Endodermal cell (in vitro differentiated cells): ENCODE data around the gene MBNL2. TPM values are rescaled to one million over a fixed set of nuclear protein-coding genes. Genes with fewer than 3 reads are reported as not detected.

ENCODE experiments used
- DNase-seq: peaks from one replicate; pipeline ENCODE4 v3.0.0-alpha.2; 2017
- H3K27ac ChIP-seq: 2 replicates; pipeline ENCODE4 v1.5.1; 2013; ENCODE audit warnings: mild to moderate bottlenecking, low read depth, low read length, moderate library complexity
- H3K27me3 ChIP-seq: 2 replicates; pipeline ENCODE4 v1.6.1; 2013; ENCODE audit warnings: mild to moderate bottlenecking, low read length, moderate library complexity; ENCODE audit not compliant: insufficient read depth, control insufficient read depth, poor library complexity, severe bottlenecking
- H3K36me3 ChIP-seq: 2 replicates; pipeline ENCODE4 v1.7.0; 2013; ENCODE audit warnings: mild to moderate bottlenecking, low read length, moderate library complexity; ENCODE audit not compliant: control insufficient read depth, insufficient read depth
- H3K4me1 ChIP-seq: one replicate; pipeline ENCODE4 v1.7.0; 2013; ENCODE audit warnings: low read length; ENCODE audit not compliant: control insufficient read depth, insufficient read depth
- H3K4me3 ChIP-seq: 2 replicates; pipeline ENCODE4 v1.5.1; 2013; ENCODE audit warnings: mild to moderate bottlenecking, low read length, moderate library complexity
- H3K9ac ChIP-seq: 2 replicates; pipeline ENCODE4 v1.6.1; 2013; ENCODE audit warnings: mild to moderate bottlenecking, low read length, moderate library complexity; ENCODE audit not compliant: poor library complexity, severe bottlenecking; ENCODE audit errors: extremely low read depth
- H3K9me3 ChIP-seq: 2 replicates; pipeline ENCODE4 v1.6.1; 2013; ENCODE audit warnings: mild to moderate bottlenecking, low read length, moderate library complexity; ENCODE audit not compliant: control insufficient read depth
- H3K27ac Mint-ChIP-seq: 2 replicates; pipeline ENCODE4 v1.8.0; 2020; ENCODE audit warnings: mixed read lengths
- H3K27me3 Mint-ChIP-seq: 2 replicates; pipeline ENCODE4 v1.8.0; 2021; ENCODE audit warnings: mild to moderate bottlenecking, mixed read lengths; ENCODE audit not compliant: insufficient read depth
- H3K36me3 Mint-ChIP-seq: 2 replicates; pipeline ENCODE4 v1.8.0; 2020; ENCODE audit warnings: low read depth, mixed read lengths
- H3K4me1 Mint-ChIP-seq: 2 replicates; pipeline ENCODE4 v1.8.0; 2020; ENCODE audit warnings: mixed read lengths
- H3K4me3 Mint-ChIP-seq: 2 replicates; pipeline ENCODE4 v1.8.0; 2020; ENCODE audit warnings: mild to moderate bottlenecking, moderate library complexity, mixed read lengths
- H3K9me3 Mint-ChIP-seq: 2 replicates; pipeline ENCODE4 v1.8.0; 2020; ENCODE audit warnings: mild to moderate bottlenecking, mixed read lengths
- WGBS, 2 experiments: methylation state at CpG; one replicate each; pipeline versions ENCODE4 v1.1.5 to v1.1.7; 2013; ENCODE audit warnings: missing lambda C conversion rate in 2 of 2, mixed read lengths in 1 of 2; ENCODE audit not compliant: insufficient coverage in 1 of 2, insufficient read length in 1 of 2; 5-methylcytosine and 5-hydroxymethylcytosine counted together
- total RNA-seq, 2 donors: library from RNA; stranded (reverse); fragmentation: NEBNext Ultra II Directional in 1 of 2; extraction: Animal tissue kit (Norgen Biotek cat#: 25700) in 1 of 2; gene quantifications; 2 replicates in 1 of 2; 3 replicates in 1 of 2; pipeline ENCODE4 v1.2.1, GENCODE V29; 2021
- TF ChIP-seq, protein P1 (sequence below): fragments of 200-600 bp; sonication (generic); conservative IDR thresholded peaks from 2 replicates; pipeline ENCODE4 v1.5.0; 2021; ENCODE audit warnings: antibody characterized with exemption, mild to moderate bottlenecking

The MBNL2 gene
- total RNA-seq, 2 donors from 2014 or later, result 1.7 to 3.3 TPM

DNA sequence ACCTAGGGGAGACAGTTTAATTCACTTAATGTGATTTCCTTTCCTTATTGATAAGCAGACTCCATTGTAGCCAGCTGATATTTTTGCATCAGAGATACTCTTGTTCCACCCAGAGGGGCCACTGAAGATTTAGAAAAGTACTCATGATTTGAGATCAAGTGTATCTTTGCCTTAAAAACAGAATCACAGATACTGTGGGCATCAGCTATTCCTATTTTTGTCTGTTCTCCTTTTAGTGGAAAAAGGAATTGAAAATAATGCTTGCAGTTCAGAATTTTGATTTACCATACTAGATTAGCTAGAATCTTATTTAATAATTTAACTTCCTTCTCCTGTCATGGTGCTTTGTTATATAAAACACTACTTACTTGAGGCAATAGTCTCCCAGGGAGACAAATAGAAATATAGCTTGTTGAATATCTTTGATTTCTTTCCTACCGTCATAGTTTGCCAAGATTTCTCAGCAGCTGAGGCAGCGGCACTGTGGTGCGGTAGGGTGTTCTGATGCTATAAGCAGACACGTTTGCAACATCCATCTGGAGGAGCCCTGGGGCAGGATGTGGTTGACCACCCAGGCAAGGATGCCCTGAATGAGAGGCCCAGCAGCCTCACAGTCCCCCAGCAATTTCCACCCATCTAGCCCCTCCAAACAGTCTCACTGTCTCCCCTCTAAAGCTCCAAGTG is 164.8 kb downstream of the MBNL2 start:
- H3K27ac Mint-ChIP-seq, result no peak overlapping the region
- TF ChIP-seq, protein P1, sequence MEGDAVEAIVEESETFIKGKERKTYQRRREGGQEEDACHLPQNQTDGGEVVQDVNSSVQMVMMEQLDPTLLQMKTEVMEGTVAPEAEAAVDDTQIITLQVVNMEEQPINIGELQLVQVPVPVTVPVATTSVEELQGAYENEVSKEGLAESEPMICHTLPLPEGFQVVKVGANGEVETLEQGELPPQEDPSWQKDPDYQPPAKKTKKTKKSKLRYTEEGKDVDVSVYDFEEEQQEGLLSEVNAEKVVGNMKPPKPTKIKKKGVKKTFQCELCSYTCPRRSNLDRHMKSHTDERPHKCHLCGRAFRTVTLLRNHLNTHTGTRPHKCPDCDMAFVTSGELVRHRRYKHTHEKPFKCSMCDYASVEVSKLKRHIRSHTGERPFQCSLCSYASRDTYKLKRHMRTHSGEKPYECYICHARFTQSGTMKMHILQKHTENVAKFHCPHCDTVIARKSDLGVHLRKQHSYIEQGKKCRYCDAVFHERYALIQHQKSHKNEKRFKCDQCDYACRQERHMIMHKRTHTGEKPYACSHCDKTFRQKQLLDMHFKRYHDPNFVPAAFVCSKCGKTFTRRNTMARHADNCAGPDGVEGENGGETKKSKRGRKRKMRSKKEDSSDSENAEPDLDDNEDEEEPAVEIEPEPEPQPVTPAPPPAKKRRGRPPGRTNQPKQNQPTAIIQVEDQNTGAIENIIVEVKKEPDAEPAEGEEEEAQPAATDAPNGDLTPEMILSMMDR, result no peak
- H3K4me3 Mint-ChIP-seq, result no peak overlapping the region

DNA sequence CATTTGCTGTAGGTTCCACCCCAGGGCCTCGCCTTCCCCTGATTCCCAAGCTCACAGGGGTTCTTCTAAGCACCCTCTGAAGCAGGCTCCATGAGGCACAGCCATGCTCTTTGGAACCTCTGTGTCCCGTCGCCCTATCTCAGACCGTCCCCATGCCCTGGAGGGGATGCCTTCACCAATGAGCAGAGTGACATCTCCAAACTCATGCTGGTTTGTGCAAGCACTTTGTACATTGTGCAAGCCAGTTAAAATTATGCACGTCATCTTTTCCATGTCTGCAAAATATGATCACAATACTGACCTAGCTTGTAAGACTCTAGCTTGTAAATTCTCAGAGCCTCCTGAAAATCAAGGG is 165.3 kb downstream of the MBNL2 start:
- no peak overlapping the region for H3K27ac ChIP-seq
- no peak for DNase-seq
- H3K36me3 Mint-ChIP-seq, result no peaks in the 10 kb centered on the region
- no peak overlapping the region for H3K4me3 ChIP-seq
- no peaks in the 10 kb centered on the region for H3K36me3 ChIP-seq
- no peaks in the 10 kb centered on the region for H3K4me1 ChIP-seq
- no peaks in the 10 kb centered on the region for H3K27me3 ChIP-seq
- WGBS, 2 experiments, result 92 to 96% methylated on average over 4 to 5 of the region's 5 CpGs
- no peak overlapping the region for H3K4me3 Mint-ChIP-seq
- H3K9ac ChIP-seq, result no peak overlapping the region
- TF ChIP-seq, protein P1, result no peak
- no peaks in the 10 kb centered on the region for H3K4me1 Mint-ChIP-seq
- H3K9me3 ChIP-seq, result no peaks in the 10 kb centered on the region
- H3K27ac Mint-ChIP-seq, result no peak overlapping the region
- H3K9me3 Mint-ChIP-seq, result no peaks in the 10 kb centered on the region
- no peaks in the 10 kb centered on the region for H3K27me3 Mint-ChIP-seq

More for the DNA sequence above, 164.8 kb downstream of the MBNL2 start:
- no peak for DNase-seq
- H3K4me3 ChIP-seq, result no peak overlapping the region
- no peak overlapping the region for H3K9ac ChIP-seq
- no peaks in the 10 kb centered on the region for H3K27me3 ChIP-seq
- no peaks in the 10 kb centered on the region for H3K27me3 Mint-ChIP-seq
- no peaks in the 10 kb centered on the region for H3K4me1 ChIP-seq
- H3K4me1 Mint-ChIP-seq, result no peaks in the 10 kb centered on the region
- 98% methylated on average over 4 of the region's 4 CpGs; no CpG with 5 or more reads in 1 of the 2 experiments for WGBS, 2 experiments
- no peaks in the 10 kb centered on the region for H3K36me3 ChIP-seq
- no peaks in the 10 kb centered on the region for H3K36me3 Mint-ChIP-seq
- no peaks in the 10 kb centered on the region for H3K9me3 Mint-ChIP-seq
- H3K9me3 ChIP-seq, result no peaks in the 10 kb centered on the region
- no peak overlapping the region for H3K27ac ChIP-seq

- Histone ChIP-seq H3K9ac (no peak overlapping the region), H3K4me3 (no peak overlapping the region), H3K27ac (no peak overlapping the region), H3K36me3 (no peaks in the 10 kb centered on the region), H3K4me1 (no peaks in the 10 kb centered on the region), H3K27me3 (no peaks in the 10 kb centered on the region), H3K9me3 (no peaks in the 10 kb centered on the region)
- TF ChIP-seq, protein P1, result no peak
- no peaks in the 10 kb centered on the region for H3K36me3 Mint-ChIP-seq
- H3K4me3 Mint-ChIP-seq, result no peak overlapping the region
- H3K27me3 Mint-ChIP-seq, result no peaks in the 10 kb centered on the region
- H3K27ac Mint-ChIP-seq, result no peak overlapping the region
- H3K4me1 Mint-ChIP-seq, result no peaks in the 10 kb centered on the region
- WGBS, 2 experiments, result 89% methylated on average over 1 of the region's 1 CpG
- DNase-seq, result no peak
- H3K9me3 Mint-ChIP-seq, result no peaks in the 10 kb centered on the region
Measured at GRCh38 chr13:97387890-97388289, 165.8 kb downstream of the MBNL2 start.
